Natural killer cell (primary cell): ENCODE results near the gene GPBP1. TPM values are rescaled to one million over a fixed set of nuclear protein-coding genes. Genes with fewer than 3 reads are reported as not detected.
"Not testable (repeated sequence)": the region's sequence is repeated elsewhere in the genome, so short reads cannot be mapped to it uniquely, and the experiment has no call there.

Source experiments
- ATAC-seq, 3 donors: fragments of 150-1000 bp in 2 of 3; fragments of 200-7000 bp in 1 of 3; cut with Tn5 transposase; 1 replicate in 1 of 3; 2 replicates in 2 of 3; pipeline ENCODE4 v1.10.0; 2021; ENCODE audit warnings: mild to moderate bottlenecking in 2 of 3, moderate library complexity in 2 of 3
- DNase-seq, 2 donors: peaks; one replicate each; pipeline versions ENCODE4 v3.0.0 to v3.0.0-alpha.2; 2013 to 2021; ENCODE audit warnings: mixed read lengths in 1 of 2
- H3K27ac ChIP-seq: one replicate; pipeline ENCODE4 v1.5.1; 2013; ENCODE audit warnings: mild to moderate bottlenecking, low read length
- H3K27me3 ChIP-seq: one replicate; pipeline ENCODE4 v1.6.1; 2013; ENCODE audit warnings: low read length; ENCODE audit not compliant: control insufficient read depth, insufficient read depth
- H3K36me3 ChIP-seq: one replicate; pipeline ENCODE4 v1.6.1; 2013; ENCODE audit warnings: low read length; ENCODE audit not compliant: control insufficient read depth, insufficient read depth
- H3K4me1 ChIP-seq: one replicate; pipeline ENCODE4 v1.6.1; 2013; ENCODE audit warnings: low read length; ENCODE audit not compliant: control insufficient read depth, insufficient read depth
- H3K4me3 ChIP-seq: one replicate; pipeline ENCODE4 v1.5.1; 2013; ENCODE audit warnings: low read length
- H3K9me3 ChIP-seq: one replicate; pipeline ENCODE4 v1.6.1; 2013; ENCODE audit warnings: low read length; ENCODE audit not compliant: control insufficient read depth, insufficient read depth
- H3K27ac Mint-ChIP-seq, 2 donors: one replicate each; pipeline ENCODE4 v1.8.0; 2022; ENCODE audit warnings: mild to moderate bottlenecking in 2 of 2, mixed read lengths in 2 of 2, moderate library complexity in 1 of 2
- H3K27me3 Mint-ChIP-seq, 2 donors: one replicate each; pipeline ENCODE4 v1.8.0; 2022; ENCODE audit warnings: low read depth in 2 of 2, mixed read lengths in 2 of 2
- H3K36me3 Mint-ChIP-seq: one replicate; pipeline ENCODE4 v1.8.0; 2022; ENCODE audit warnings: mixed read lengths
- H3K4me1 Mint-ChIP-seq, 2 donors: one replicate each; pipeline ENCODE4 v1.8.0; 2022; ENCODE audit warnings: mixed read lengths in 2 of 2
- H3K4me3 Mint-ChIP-seq: one replicate; pipeline ENCODE4 v1.8.0; 2022; ENCODE audit warnings: mild to moderate bottlenecking, moderate library complexity, mixed read lengths
- H3K9me3 Mint-ChIP-seq, 2 donors: one replicate each; pipeline ENCODE4 v1.8.0; 2022; ENCODE audit warnings: mixed read lengths in 2 of 2
- CTCF ChIP-seq: fragments of 200-600 bp; IDR thresholded peaks from one replicate; pipeline ENCODE4 v1.8.0; 2022; ENCODE audit warnings: antibody characterized with exemption
- WGBS: methylation state at CpG from one replicate; pipeline ENCODE4 v1.1.7; 2013; ENCODE audit warnings: missing lambda C conversion rate; ENCODE audit not compliant: insufficient coverage; 5-methylcytosine and 5-hydroxymethylcytosine counted together
- intact Hi-C: fragments of 100-400 bp; cut with micrococcal nuclease; formaldehyde crosslinking; loops from one replicate; pipeline ENCODE4 v1.14.2; 2022
- total RNA-seq, 4 donors: library from RNA; stranded (reverse); fragments of 120-200 nt in 1 of 4; gene quantifications; one replicate each; pipeline versions ENCODE4 v1.2.3 to v1.2.4, GENCODE V29; 2013 to 2022

Gene GPBP1
- total RNA-seq, 3 donors from 2014 or later (not counting 1 experiment from before 2014, with no cell fraction given), result 104 to 130 (median 118) TPM

GRCh38 chr5:57185313-57185712, 11.5 kb downstream of the GPBP1 start:
- DNase-seq, result no peak
- no peaks in the 10 kb centered on the region for H3K36me3 Mint-ChIP-seq
- peaks cover 69 to 79% of the 10 kb centered on the region in 2 donors for H3K4me1 Mint-ChIP-seq
- intact Hi-C loops, result no loop called here
- WGBS, result 76% methylated on average over 7 of the region's 9 CpGs
- H3K27ac ChIP-seq, result no peak overlapping the region
- peak overlapping the region; percentile 57 to 61 for H3K27ac Mint-ChIP-seq
- H3K9me3 Mint-ChIP-seq, result no peaks in the 10 kb centered on the region
- peak overlapping the region; percentile 21 for H3K4me3 Mint-ChIP-seq
- no peaks in the 10 kb centered on the region for H3K27me3 ChIP-seq
- no peaks in the 10 kb centered on the region for H3K9me3 ChIP-seq
- no peak overlapping the region for H3K4me3 ChIP-seq
- no peak for ATAC-seq
- TF ChIP-seq CTCF, result no peak
- H3K4me1 ChIP-seq, result peaks cover 78% of the 10 kb centered on the region
- no peaks in the 10 kb centered on the region for H3K27me3 Mint-ChIP-seq
- H3K36me3 ChIP-seq, result peaks cover 16% of the 10 kb centered on the region

GRCh38 chr5:57186194-57186593, 12.3 kb downstream of the GPBP1 start:
- Histone ChIP-seq H3K36me3 (peaks cover 16% of the 10 kb centered on the region), H3K4me3 (no peak overlapping the region), H3K4me1 (peaks cover 74% of the 10 kb centered on the region), H3K27me3 (no peaks in the 10 kb centered on the region), H3K27ac (no peak overlapping the region), H3K9me3 (no peaks in the 10 kb centered on the region)
- no peaks in the 10 kb centered on the region for H3K36me3 Mint-ChIP-seq
- TF ChIP-seq CTCF, result no peak
- 56% methylated on average over 4 of the region's 4 CpGs for WGBS
- no peaks in the 10 kb centered on the region for H3K9me3 Mint-ChIP-seq
- ATAC-seq, result peak in 1 of 3 donors; percentile 24
- no peaks in the 10 kb centered on the region for H3K27me3 Mint-ChIP-seq
- H3K4me3 Mint-ChIP-seq, result peak overlapping the region; percentile 21
- DNase-seq, result no peak
- peak overlapping the region; percentile 57 to 61 for H3K27ac Mint-ChIP-seq
- H3K4me1 Mint-ChIP-seq, result peaks cover 60 to 72% of the 10 kb centered on the region in 2 donors
- intact Hi-C loops, result loop anchor here (1.0 kb wide), 1 partner anchor 10 kb away; no protein-coding TSS in a partner anchor

- H3K36me3 Mint-ChIP-seq, H3K9me3 Mint-ChIP-seq, H3K27me3 Mint-ChIP-seq, H3K9me3 ChIP-seq, H3K27me3 ChIP-seq, H3K4me3 ChIP-seq, intact Hi-C loops: not testable (repeated sequence)
- 1% methylated on average over 4 of the region's 4 CpGs for WGBS
- peak in 1 of 2 donors; percentile 49 for DNase-seq
- Histone ChIP-seq H3K27ac (peak overlapping the region; percentile 8), H3K36me3 (peaks cover 20% of the 10 kb centered on the region), H3K4me1 (peaks cover 59% of the 10 kb centered on the region)
- peak overlapping the region; percentile 11 to 57 for H3K27ac Mint-ChIP-seq
- H3K4me3 Mint-ChIP-seq, result peak overlapping the region; percentile 55
- H3K4me1 Mint-ChIP-seq, result peaks cover 63 to 84% of the 10 kb centered on the region in 2 donors
- peak; percentile 29 to 62 (median 51) for ATAC-seq
Observed at GRCh38 chr5:57187977-57188376, 14.1 kb downstream of the GPBP1 start.

GRCh38 chr5:57189515-57189914, 15.7 kb downstream of the GPBP1 start:
- H3K4me1 ChIP-seq, result peaks cover 48% of the 10 kb centered on the region
- no peak overlapping the region for H3K27ac ChIP-seq
- no peak overlapping the region for H3K4me3 ChIP-seq
- no peak for TF ChIP-seq CTCF
- intact Hi-C loops, result no loop called here
- no peaks in the 10 kb centered on the region for H3K9me3 Mint-ChIP-seq
- H3K4me3 Mint-ChIP-seq, result peak overlapping the region; percentile 21
- WGBS, result 90% methylated on average over 3 of the region's 3 CpGs
- ATAC-seq (no peak), DNase-seq (no peak)
- peaks cover 16% of the 10 kb centered on the region for H3K36me3 ChIP-seq
- H3K9me3 ChIP-seq, result no peaks in the 10 kb centered on the region
- no peaks in the 10 kb centered on the region for H3K27me3 ChIP-seq
- H3K27me3 Mint-ChIP-seq, result no peaks in the 10 kb centered on the region
- H3K36me3 Mint-ChIP-seq, result no peaks in the 10 kb centered on the region
- H3K4me1 Mint-ChIP-seq, result peaks cover 67 to 90% of the 10 kb centered on the region in 2 donors
- peak overlapping the region in 1 of 2 donors; percentile 39 for H3K27ac Mint-ChIP-seq
